ENCODE data around the gene CDCA4.

GRCh38 chr14:104984056-104984894 lies 36.6 kb downstream of the CDCA4 start:
- TF ChIP-seq CTCF (IDR thresholded peaks at IDR 0.05) (no peak), EZH2 (IDR thresholded peaks at IDR 0.05; ENCODE audit: borderline replicate concordance, insufficient read depth, low read depth, low read length, poor library complexity, severe bottlenecking) (no peak)
